GM18951 (cell line): Measurements from ENCODE around the gene BRD4.

Experiments used
- POLR2A ChIP-seq: IDR thresholded peaks from 4 replicates; pipeline ENCODE4 v1.6.1; 2011; ENCODE audit warnings: mild to moderate bottlenecking; ENCODE audit not compliant: insufficient read length, insufficient read depth; ENCODE audit errors: extremely low read depth
- in situ Hi-C: fragments of 300-500 bp; cut with MboI; formaldehyde crosslinking; loops from one replicate; pipeline ENCODE4 v1.12.0; 2022; ENCODE audit warnings: low sequenced_read_pairs, mixed read lengths, inconsistent platforms; ENCODE audit not compliant: unreplicated experiment

Gene BRD4

DNA sequence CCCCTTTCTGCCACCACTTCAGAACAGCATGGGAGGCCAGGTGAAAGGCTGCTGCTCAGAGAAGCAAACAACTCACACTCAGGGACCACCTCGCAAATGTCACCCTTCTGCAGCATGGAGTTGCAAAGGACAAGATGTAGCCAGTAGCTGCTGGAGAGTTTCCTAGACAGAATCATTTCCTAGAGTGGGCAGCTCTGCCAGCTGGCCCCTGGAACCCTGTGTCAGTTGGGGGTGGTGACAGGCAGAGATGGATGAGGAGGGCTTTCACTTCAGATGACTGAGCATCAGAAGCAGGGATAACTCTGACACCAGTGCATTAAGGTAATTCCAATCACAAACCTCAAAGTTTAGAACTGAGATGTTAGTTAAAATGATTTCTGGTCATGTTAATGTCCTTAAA lies 65.7 kb downstream of the BRD4 start:
- in situ Hi-C loops, result no loop called here
- no peak for TF ChIP-seq POLR2A

- no peak for TF ChIP-seq POLR2A
- in situ Hi-C loops, result no loop called here
Measured at GRCh38 chr19:15265850-15266248, 66.5 kb downstream of the BRD4 start.

DNA sequence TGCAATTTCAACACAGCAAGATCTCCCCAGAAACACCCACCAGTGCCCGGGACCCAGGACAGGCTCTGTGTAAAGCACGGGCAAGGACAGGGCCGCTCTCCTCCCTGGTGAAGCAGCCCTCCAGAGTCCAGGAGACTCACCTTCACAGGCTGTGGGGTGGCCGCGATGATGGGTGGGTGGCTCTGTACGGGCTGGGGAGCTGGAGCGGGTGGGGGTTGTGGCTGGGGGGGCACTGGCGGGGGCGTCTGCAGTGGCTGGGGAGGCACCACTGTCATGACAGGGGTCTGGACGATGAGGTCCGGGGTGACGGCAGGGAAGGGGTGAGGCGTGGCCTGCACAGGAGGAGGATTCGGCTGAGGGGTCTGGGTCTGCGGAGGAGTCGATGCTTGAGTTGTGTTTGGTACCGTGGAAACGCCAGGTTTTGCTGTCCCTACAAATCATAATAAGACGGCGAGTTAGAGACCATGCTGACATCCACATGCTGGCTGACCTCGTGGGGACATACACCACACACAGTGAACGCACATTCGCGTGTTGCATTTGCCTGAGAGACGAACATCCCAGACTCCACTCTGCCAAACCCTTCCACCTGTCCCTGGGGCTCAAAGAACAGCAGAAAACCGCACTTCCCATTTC lies 67.0 kb downstream of the BRD4 start:
- in situ Hi-C loops, result no loop called here
- TF ChIP-seq POLR2A, result no peak

GRCh38 chr19:15264933-15265206 lies 67.5 kb downstream of the BRD4 start:
- in situ Hi-C loops, result no loop called here

DNA sequence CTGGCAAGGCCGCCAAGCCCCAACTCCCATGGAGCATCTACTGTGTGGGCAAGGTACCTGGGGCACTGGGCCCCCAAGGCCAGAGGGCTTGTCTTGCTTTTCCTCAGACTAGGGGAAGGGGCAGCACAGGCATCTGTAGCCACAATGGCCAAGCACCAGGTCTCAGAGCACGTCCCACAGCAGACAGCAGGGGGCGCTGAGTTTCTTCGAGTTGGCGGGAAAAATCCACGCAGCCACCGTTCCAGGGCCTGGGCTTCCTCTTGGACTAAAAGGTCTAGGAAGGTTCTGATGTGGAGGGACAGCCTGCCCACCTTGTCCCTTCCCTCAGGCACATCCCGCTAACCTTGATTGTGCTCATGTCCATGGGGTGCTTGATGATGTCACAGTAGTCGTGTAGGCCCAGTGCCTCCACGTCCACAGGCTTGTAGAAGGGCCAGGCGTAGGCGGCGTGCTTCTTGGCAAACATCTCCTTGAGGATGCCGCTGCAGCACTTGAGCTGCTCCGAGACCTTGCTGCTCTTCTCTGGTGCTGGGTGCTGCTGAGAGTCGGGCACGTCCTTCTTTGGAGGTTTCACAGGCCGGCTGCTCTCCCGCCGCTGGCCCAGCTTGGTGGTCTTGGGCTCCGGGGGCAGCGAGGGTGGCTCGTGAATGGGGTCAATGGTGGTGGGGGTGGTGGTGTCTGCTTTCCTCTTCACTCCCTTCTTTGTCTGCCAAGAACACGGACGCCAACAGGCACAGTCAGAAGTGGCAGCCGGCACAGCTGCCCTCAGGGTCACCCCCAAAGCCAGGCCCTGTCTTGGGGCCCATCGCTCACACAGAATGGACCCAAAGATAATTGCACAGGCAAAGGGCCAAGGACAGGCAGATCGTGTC lies 68.0 kb downstream of the BRD4 start:
- in situ Hi-C loops, result no loop called here
- no peak for TF ChIP-seq POLR2A

More at GRCh38 chr19:15264933-15265206, 67.5 kb downstream of the BRD4 start:
- no peak for TF ChIP-seq POLR2A

GRCh38 chr19:15263361-15263985 lies 68.9 kb downstream of the BRD4 start:
- in situ Hi-C loops, result no loop called here
- no peak for TF ChIP-seq POLR2A

- no peak for TF ChIP-seq POLR2A
- in situ Hi-C loops, result no loop called here
Measured at GRCh38 chr19:15262011-15262410, 70.3 kb downstream of the BRD4 start.

- no peak for TF ChIP-seq POLR2A
- in situ Hi-C loops, result no loop called here
Measured at GRCh38 chr19:15260939-15261338, 71.4 kb downstream of the BRD4 start.

DNA sequence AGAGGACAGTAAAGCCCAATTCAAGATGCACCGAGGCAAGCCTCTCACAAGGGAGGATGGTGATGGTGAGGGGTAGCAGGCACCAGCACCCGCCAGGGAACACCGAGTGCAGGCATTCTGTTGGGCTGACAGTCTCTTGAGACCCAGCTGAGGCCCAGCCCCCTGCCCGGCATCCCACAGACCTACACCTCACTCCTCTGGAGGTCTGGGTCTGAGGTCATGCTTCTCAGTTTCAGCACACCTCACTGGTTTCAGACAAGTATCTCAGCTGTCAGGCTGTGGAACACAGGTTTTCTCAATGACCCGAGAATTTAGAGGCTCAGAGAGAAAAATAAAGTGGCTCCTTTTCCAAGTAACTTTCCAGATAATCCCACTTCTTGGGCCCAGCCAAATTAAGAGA lies 72.4 kb downstream of the BRD4 start:
- TF ChIP-seq POLR2A, result no peak
- in situ Hi-C loops, result no loop called here

DNA sequence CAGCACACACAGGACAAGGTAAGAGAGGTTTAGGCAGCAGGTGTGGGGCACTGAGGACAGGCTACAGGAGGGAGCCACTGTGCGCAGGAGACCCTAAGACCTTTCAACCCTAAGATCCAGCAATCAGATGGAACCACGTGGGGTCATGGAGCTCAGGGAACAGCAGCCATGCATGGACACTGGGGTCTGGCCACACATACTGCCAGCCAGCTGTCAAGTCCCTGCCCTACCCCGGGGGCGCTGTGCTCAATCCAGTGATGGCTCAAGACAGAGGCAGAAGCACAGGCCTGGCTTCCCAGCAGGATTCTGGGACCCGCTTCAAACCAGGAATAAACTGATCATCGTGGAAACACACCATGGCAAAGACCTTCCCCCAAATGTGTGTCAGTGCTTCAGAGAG lies 74.6 kb downstream of the BRD4 start:
- in situ Hi-C loops, result no loop called here
- TF ChIP-seq POLR2A, result no peak

GRCh38 chr19:15256708-15257331 lies 75.5 kb downstream of the BRD4 start:
- TF ChIP-seq POLR2A, result no peak
- in situ Hi-C loops, result no loop called here

DNA sequence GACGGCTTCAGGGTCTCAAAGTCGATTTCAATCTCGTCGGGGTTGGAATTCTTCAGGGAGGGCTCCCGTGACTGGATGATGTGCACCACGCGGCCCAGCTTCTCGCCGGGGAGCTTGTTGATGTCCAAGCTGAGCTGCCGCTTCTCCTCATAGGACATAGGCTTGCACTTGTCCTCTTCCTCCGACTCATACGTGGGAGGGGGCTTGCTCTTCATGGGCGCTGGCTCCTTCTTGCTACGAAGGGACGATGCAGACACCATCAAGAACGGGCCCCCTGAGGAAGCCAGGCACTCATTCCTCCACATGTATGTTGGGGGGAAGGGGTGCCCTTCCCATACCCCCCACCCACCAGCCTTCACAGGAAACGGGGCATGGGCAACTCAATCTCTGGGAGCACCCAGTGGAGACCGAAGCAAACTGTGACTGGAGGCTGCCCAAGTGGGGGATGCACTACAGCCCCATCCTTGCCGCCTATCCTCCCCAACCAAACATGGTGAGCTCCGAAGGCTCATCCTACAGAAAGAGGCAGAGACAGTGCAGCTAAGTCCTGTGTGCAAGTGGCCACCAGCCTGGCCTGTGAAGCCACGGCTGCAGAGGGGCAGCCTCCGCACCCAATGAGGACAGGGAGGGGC lies 76.9 kb downstream of the BRD4 start:
- no peak for TF ChIP-seq POLR2A
- in situ Hi-C loops, result no loop called here

DNA sequence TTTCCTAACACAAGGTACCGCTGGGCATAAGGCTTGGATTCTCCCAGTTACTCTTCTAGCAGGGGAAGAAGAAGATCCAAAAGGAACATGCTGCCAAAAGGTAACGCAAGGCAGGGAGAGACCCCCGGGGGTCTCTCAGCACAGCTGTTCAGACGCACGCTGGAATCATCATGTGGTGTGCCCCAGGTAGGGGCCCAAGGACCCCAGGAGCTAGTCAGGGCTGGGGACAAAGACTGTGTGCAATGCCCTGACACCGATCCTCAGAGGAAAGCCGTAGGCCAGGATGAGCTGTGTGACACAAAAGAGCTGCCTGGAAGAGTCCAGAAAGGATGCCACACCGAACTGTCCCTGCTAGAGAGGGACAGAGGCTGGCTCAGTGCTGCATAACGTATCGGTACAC lies 77.8 kb downstream of the BRD4 start:
- no peak for TF ChIP-seq POLR2A
- in situ Hi-C loops, result no loop called here
